HG02571 (cell line): ENCODE data around the gene DNAH11.
"Not testable (repeated sequence)": the region's sequence is repeated elsewhere in the genome, so short reads cannot be mapped to it uniquely, and the experiment has no call there.

Experiments used
- ATAC-seq: cut with Tn5 transposase; IDR thresholded peaks from one replicate; pipeline ENCODE4 v1.9.1; 2021; ENCODE audit warnings: mild to moderate bottlenecking, moderate library complexity; ENCODE audit not compliant: unreplicated experiment

Gene DNAH11

GRCh38 chr7:21542891-21543527, at the start of gene DNAH11:
Gene DNAH11, plus strand, starts transcription at chr7:21543039. Its CDS starts 207 bp downstream, at chr7:21543246.
- ATAC-seq, result no peak

GRCh38 chr7:21495731-21496130, 47.1 kb upstream of the DNAH11 start:
- no peak for ATAC-seq

GRCh38 chr7:21497072-21497471, 45.8 kb upstream of the DNAH11 start:
- ATAC-seq, result no peak

GRCh38 chr7:21500117-21500832, 42.6 kb upstream of the DNAH11 start:
- ATAC-seq, result no peak

- no peak for ATAC-seq
Measured at GRCh38 chr7:21504021-21504420, 38.8 kb upstream of the DNAH11 start.

- no peak for ATAC-seq
Measured at GRCh38 chr7:21507627-21508343, 35.1 kb upstream of the DNAH11 start.

GRCh38 chr7:21508538-21508937, 34.3 kb upstream of the DNAH11 start:
- ATAC-seq, result no peak

GRCh38 chr7:21514062-21514461, 28.8 kb upstream of the DNAH11 start:
- ATAC-seq, result no peak

GRCh38 chr7:21524680-21525079, 18.2 kb upstream of the DNAH11 start:
- no peak for ATAC-seq

GRCh38 chr7:21526007-21526406, 16.8 kb upstream of the DNAH11 start:
- ATAC-seq, result no peak

GRCh38 chr7:21526448-21526847, 16.4 kb upstream of the DNAH11 start:
- no peak for ATAC-seq

GRCh38 chr7:21532485-21532884, 10.4 kb upstream of the DNAH11 start:
- ATAC-seq, result not testable (repeated sequence)

GRCh38 chr7:21533646-21534045, 9.2 kb upstream of the DNAH11 start:
- ATAC-seq, result not testable (repeated sequence)

- ATAC-seq, result not testable (repeated sequence)
Measured at GRCh38 chr7:21536445-21537118, 6.3 kb upstream of the DNAH11 start.

- no peak for ATAC-seq
Measured at GRCh38 chr7:21538936-21539495, 3.8 kb upstream of the DNAH11 start.

- ATAC-seq, result no peak
Measured at GRCh38 chr7:21543528-21544302, 876 bp downstream of the DNAH11 start.

- ATAC-seq, result no peak
Measured at GRCh38 chr7:21544303-21544656, 1.4 kb downstream of the DNAH11 start.

GRCh38 chr7:21544715-21545114, 1.9 kb downstream of the DNAH11 start:
- no peak for ATAC-seq

GRCh38 chr7:21547501-21547900, 4.7 kb downstream of the DNAH11 start:
- ATAC-seq, result no peak

GRCh38 chr7:21548491-21548890, 5.7 kb downstream of the DNAH11 start:
- no peak for ATAC-seq
